Measurements from ENCODE around the gene HTR2C.

GRCh38 chrX:114709406-114709805 lies 125.5 kb downstream of the HTR2C start:
- TF ChIP-seq CTCF (IDR thresholded peaks at IDR 0.05) (no peak), POLR2A (IDR thresholded peaks at IDR 0.05) (no peak), POLR2AphosphoS5 (IDR thresholded peaks at IDR 0.05; ENCODE audit: insufficient read depth in 1 of 2, low read depth in 1 of 2) (no peak)

Data from vagina (tissue), 2 donors.